HG02678 (cell line): ENCODE results near the gene CCDC120.

Source experiments
- ATAC-seq: cut with Tn5 transposase; IDR thresholded peaks from one replicate; pipeline ENCODE4 v1.9.1; 2021; ENCODE audit warnings: mild to moderate bottlenecking, moderate library complexity; ENCODE audit not compliant: unreplicated experiment

Gene CCDC120

GRCh38 chrX:49058794-49059193 lies at the start of gene CCDC120:
Gene CCDC120 (plus strand): TSS chrX:49058999. CDS start chrX:49062042, 3,043 bp downstream.
- no peak for ATAC-seq

- ATAC-seq = no peak
These were observed 39.7 kb upstream of the CCDC120 start for GRCh38 chrX:49019050-49019449.

- no peak for ATAC-seq
These were observed 39.1 kb upstream of the CCDC120 start for GRCh38 chrX:49019599-49020249.

- ATAC-seq = no peak
These were observed 28.9 kb upstream of the CCDC120 start for GRCh38 chrX:49029876-49030275.

GRCh38 chrX:49030283-49030682 lies 28.5 kb upstream of the CCDC120 start:
- no peak for ATAC-seq

GRCh38 chrX:49037883-49038475 lies 20.8 kb upstream of the CCDC120 start:
- no peak for ATAC-seq

- ATAC-seq = no peak
These were observed 19.0 kb upstream of the CCDC120 start for GRCh38 chrX:49039598-49040375.

- ATAC-seq = no peak
These were observed 18.3 kb upstream of the CCDC120 start for GRCh38 chrX:49040376-49040955.

- ATAC-seq = no peak
These were observed 16.8 kb upstream of the CCDC120 start for GRCh38 chrX:49041744-49042580.

GRCh38 chrX:49042581-49043219 lies 16.1 kb upstream of the CCDC120 start:
- ATAC-seq = no peak

GRCh38 chrX:49043220-49043986 lies 15.4 kb upstream of the CCDC120 start, which contains the start of gene TFE3:
Gene TFE3 (minus strand): TSS chrX:49043357. CDS start chrX:49043226, 131 bp downstream.
- peak; percentile 80 for ATAC-seq

GRCh38 chrX:49043987-49044281 lies 14.9 kb upstream of the CCDC120 start:
- ATAC-seq = no peak

- peak; percentile 54 for ATAC-seq
These were observed 5.4 kb upstream of the CCDC120 start for GRCh38 chrX:49053223-49054072.

GRCh38 chrX:49054073-49054762 lies 4.6 kb upstream of the CCDC120 start:
- ATAC-seq = no peak

- no peak for ATAC-seq
These were observed 402 bp downstream of the CCDC120 start for GRCh38 chrX:49059201-49059600.

GRCh38 chrX:49059681-49060085 lies 884 bp downstream of the CCDC120 start:
- ATAC-seq = no peak

GRCh38 chrX:49060914-49061313 lies 2.1 kb downstream of the CCDC120 start:
- ATAC-seq = no peak

- no peak for ATAC-seq
These were observed 2.7 kb downstream of the CCDC120 start for GRCh38 chrX:49061490-49061889.
